HG03060 (cell line): ENCODE data around the gene KNSTRN.

Experiments
- ATAC-seq: cut with Tn5 transposase; IDR thresholded peaks from one replicate; pipeline ENCODE4 v1.9.1; 2021; ENCODE audit warnings: low read depth, moderate number of reproducible peaks; ENCODE audit not compliant: unreplicated experiment

The KNSTRN gene

GRCh38 chr15:40443255-40443654 lies 60.7 kb downstream of the KNSTRN start:
- no peak for ATAC-seq

GRCh38 chr15:40443846-40444245 lies 61.3 kb downstream of the KNSTRN start:
- ATAC-seq = no peak
